ENCODE data around the gene CPNE2. TPM values are rescaled to one million over a fixed set of nuclear protein-coding genes. Genes with fewer than 3 reads are reported as not detected.
A peak's percentile ranks its signal among the peaks of the same experiment; 100 is the strongest.
"Not testable (repeated sequence)": the region's sequence is repeated elsewhere in the genome, so short reads cannot be mapped to it uniquely, and the experiment has no call there.

CPNE2 gene
- total RNA-seq, result 54.4 and 61.1 TPM in 2 replicates

DNA sequence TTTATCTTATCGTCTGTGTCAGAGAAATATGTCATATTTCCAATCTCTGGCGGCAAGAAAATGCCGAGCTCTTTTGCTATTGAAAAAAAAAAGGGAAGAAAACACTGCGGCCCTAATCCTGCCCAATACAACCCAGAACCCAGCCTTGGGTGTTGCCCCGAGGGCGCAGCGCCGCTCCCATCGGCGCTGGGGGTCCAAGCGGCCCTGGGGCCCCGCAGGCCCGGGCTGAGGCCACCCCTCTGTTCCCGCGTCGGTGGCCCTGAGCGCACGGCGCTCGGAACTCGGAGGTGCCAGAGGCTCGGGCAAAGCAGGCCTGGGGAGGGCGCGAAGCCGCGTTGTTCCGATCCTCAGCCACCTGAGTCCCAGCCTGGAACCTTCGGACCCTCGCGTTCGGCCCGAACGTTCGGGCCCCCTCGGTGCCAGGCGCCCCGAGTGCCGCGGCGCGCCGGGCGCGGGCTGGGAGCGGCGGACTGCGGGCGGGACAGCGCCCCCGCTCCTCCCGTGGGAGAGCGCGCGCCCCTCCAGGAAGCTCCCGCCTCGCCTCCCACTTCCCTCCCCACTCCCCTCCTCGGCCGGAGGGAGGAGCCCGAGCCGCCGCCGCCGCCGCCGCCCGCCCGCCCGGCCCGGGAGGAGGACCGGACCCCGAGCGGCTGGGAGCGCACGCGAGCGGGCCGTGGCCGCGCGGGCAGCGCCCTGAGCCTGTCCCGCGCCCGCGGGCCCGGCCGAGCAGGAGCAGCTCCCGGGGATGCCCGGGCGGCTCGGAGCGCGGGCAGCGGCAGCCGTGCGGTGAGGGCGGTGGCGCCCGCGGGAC, at the start of gene CPNE2:
Gene CPNE2 (plus strand): TSS at position 609 of the 811 bp plus-strand sequence. CDS start 18,160 bp downstream, outside the sequence.
- peak; percentile 31 to 82 for DNase-seq (ENCODE audit: low read depth in 2 of 2)

DNA sequence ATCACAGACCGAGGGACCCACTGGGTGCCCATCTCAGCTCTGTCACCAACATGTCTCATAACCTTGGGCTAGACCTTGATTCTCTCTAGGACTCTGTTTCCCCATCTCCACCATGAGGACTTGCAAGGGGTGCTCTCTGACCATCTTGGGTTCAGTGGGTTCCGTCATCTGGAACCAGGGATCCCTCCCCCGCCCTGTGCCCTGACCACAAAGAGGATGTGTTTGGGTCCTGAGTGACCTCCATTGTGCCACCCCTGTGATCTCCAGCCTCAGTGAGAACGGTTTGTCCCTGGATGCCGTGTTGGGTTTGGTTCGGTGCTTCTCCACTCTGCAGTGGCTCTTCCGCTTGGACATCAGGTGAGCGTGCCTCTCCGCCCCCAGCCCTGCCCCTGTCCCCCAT, 49.1 kb upstream of the CPNE2 start:
- DNase-seq (ENCODE audit: low read depth in 2 of 2), result no peak

DNA sequence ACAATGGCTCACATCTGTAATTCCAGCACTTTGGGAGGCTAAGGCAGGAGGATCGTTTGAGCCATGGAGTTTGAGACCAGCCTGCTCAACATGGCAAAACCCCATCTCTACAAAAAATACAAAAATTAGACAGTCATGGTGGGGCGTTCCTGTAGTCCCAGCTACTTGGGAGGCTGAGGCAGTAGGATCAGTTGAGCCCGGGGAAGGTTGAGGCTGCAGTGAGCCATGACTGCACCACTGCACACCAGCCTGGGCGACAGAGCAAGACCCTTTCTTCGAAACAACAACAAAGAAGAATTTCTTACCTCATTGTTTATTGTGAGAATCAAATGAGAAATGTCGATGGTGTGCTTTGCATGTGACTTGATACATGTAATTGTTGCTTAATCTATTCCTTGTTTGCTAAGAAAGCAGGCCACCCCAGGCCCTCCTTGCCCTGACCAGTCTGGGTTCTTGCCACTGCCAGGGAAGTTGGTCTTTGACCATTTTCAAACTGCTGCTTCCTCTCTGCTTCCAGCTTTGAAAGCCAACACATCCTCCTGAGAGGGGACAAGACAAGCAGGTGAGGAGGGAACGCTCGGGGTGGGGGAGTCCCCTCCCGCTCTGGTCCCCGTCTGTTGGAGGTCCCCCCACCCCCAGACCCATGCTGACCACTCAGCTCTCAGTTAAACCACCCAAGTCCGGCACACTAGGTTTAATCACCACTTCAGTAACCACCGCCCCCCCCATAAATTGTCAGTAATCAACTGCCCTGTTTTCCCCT, 47.3 kb upstream of the CPNE2 start:
- DNase-seq (ENCODE audit: low read depth in 2 of 2), result no peak

DNA sequence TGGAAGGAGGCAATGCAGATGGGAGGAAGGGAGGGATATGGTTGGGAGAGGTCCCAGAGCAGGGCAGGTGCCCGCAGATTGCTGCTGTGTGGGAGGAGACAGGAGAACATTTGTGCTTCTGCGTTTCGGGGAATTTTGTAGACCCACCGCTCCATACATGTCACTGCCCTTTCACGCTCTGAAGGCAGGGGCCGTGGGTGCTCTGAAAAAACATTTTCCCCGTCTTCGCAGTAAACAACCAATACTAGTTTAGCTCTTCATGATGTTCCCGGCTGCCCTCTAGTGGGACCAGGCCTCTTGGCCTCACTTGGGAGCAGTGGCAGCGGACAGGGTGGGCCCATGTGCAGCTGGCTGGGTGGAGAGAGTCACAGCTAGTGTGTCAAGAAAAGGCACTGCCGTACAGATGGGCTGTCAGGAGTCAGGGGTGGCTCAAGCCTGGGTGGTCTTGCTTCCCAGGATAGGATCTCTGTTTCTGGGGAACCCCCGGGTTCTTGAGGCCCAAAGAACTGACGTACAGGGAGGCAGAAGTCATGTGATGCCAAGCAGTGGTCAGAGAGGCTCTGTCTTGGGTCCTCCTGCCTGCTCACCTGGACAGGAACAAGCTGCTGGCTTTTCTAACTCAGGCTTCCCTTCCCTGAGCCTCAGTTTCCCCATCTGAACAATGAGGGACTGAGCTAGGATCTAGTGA, 46.5 kb upstream of the CPNE2 start:
- peak; percentile 36 to 73 for DNase-seq (ENCODE audit: low read depth in 2 of 2)

DNA sequence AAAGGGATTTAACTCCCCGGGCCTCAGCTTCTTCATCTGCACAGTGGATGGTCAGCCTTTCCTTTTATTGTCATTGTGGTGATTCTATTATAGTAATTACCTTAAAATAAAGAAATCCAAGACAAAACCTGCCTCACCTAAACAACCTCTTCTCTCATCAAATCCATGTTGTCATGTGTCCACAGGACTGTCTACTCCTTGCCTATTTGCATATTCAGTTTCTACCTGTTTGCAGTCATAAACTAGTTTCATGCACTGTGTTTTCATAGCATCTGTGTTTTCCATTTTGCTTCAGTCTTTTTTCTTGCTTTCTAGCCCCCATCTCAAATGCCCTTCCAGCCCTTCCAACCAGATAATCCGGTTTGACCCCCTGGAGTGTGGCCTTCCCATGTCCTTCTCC, 44.3 kb upstream of the CPNE2 start:
- no peak for DNase-seq (ENCODE audit: low read depth in 2 of 2)

DNA sequence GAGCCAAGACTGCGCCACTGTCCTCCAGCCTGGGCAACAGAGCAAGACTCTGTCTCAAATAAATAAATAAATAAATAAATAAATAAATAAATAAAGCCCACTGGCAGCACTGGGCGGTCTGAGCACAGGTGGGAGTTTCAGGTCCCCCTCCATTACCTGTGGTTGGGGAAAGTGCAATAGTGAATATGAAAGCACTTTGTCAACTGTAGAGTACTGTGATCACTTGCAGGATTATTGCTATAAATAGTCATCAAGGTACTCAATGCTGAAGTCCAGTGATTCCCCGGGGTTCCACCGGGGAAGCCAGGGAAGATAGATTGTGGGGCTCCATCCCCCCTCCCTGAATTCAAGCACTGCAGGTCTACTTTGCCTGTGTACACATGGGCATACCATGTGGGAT, 42.7 kb upstream of the CPNE2 start:
- DNase-seq (ENCODE audit: low read depth in 2 of 2), result no peak

DNA sequence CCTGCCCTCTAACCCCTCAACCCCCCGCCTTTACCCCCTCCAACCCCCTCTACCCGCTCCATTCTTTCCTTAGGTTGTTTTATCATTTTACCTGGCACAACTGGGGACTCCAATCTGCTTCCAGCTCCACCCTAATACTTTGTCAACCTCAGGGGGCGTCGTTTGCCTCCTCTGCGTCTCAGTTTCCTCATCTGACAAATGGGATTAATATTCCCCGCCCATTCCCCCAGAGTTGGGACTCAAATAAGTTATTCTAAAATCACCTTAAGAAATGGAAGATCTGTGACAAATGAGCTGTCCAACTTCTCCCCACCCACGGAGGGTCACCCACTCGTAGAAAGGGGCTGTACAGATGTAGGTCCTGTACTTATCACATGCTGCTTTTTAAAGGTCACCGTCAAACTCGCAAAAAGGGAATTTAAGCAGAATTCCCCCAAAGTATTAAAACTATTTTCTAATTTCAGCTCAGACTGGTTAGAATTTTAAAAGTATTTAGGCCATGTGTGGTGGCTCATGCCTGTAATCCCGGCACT, 40.6 kb upstream of the CPNE2 start:
- DNase-seq (ENCODE audit: low read depth in 2 of 2), result no peak

DNA sequence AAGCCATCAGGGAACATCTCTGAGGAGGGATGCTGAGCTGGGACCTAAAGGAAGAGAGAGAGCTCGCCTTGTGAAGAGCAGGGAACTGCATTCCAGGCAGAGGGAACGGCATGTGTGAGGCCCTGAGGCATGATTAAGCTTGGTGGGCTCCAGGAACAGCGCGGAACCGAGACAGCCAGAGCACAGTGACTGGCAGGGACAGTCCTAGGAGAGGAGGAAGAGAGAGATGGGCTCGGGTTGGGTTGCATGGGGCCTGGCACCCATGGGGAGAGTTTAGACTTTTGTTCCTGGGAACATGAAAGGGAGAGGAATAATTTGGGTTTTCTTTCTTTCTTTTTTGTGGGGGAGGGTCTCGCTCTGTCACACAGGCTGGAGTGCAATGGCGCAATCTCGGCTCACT, 39.2 kb upstream of the CPNE2 start:
- no peak for DNase-seq (ENCODE audit: low read depth in 2 of 2)

DNA sequence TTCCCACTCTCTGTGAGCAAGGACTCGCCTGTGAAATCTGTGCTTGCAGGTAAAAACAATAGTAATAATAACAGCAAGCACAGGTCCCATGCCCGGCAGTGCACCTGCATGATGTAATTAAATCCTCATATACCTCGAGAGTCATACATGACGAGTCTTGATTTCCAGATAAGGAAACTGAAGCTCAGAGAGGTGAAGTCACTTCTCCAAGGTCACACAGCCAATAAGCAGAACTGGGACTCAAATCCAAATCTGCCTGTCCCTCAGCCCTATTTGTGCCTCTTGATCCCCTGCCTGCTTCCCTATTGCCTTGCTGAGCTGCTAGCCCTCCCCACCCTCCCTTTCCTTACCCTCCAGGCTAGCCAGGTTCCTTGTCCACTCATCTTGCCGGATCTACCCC, 38.0 kb upstream of the CPNE2 start:
- no peak for DNase-seq (ENCODE audit: low read depth in 2 of 2)

DNA sequence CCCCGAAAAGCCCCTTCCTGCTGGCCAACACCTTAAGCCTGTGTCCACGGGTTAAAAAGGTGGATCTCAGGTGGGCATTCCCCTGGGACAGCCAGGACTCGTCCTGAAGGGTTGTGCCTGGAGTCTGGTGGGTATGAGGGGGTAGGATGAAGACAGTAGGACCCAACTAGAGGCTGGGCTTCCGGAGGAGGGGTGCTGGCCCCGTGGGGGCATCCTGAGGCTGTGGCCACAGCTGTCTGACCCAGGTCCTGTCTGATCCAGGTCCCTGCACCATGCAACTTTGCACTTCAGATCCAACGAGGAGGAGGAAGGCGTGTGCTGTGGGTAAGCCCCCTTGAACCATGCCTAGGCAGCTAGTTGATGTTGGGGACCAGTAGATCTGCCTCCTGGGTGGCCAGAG, 37.6 kb upstream of the CPNE2 start:
- DNase-seq (ENCODE audit: low read depth in 2 of 2), result no peak

DNA sequence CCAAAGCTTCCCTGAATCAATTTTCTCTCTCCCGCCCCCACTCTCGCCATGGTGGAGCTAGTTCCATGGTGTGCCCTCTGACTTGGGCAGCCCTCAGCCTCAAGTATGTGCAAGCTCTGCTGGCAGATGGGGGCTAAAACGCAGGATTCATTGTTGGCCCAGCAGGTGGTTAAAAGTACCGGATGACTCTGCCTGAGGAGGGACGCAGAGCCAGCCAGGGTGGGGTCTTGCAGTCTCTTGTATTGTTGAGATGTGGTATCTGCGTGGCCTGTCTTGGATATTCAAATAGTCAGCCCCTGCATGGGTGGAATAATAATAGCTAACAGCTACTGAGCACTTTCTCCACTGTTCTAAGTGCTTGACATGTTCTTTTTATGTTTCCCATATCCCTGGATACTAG, 36.7 kb upstream of the CPNE2 start:
- no peak for DNase-seq (ENCODE audit: low read depth in 2 of 2)

DNA sequence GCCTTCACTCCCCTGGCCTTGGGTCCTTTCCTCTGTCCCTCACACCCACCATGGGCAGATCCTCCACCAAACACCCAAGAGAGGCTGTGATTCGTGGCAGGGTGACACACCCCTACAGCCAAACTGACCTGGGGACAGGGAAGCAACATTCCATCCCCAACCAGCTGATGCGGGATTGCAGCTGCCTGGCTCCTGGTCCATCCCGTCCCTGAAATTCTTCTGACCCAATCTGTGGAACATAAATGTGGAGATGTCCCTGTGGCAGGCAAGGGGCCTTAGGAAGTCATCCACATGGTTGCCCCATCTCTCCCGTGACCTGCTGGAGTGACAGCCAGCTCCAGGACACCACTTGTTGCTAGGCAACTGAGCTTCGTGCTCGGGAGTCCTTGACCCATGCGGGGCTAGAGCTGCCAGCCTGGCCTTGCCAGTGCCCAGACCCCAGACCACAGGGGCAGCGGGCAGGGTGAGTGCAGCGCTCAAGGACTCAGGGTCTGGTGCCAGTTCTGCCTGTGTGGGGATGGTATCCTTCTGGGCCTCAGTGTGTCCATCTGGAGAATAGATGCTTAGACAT, 34.0 kb upstream of the CPNE2 start:
- no peak for DNase-seq (ENCODE audit: low read depth in 2 of 2)

DNA sequence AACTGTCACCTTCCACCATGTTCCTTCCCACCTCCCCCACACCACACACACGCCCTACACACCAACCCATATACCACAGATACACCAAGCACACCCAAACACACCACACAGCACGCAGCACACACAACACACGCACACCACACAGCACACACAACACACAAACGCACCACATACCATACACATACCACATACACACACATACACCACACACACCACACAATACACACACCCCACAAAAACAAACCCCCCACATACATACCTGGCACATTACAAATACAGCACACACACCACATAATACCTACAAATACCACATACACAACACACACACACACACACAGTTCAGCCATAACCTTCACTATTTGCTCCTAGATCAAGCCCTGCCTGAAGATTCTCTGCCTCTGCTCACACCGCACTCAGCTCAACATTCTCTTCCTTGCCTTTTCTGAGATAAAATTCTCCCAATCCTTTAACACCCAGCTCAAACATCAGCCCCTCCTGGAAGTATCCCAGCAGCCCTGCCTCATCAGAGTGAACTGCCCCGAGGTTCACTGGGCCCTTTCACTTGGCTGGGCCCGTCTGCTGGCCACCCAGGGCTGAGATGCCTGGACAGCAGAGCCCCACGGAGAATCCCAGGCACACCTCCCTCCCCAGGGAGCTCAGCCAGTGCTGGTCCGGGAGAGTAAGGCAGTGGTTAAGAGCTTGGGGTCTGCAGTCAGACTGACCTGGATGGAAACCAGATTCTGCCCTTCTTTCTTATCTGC, 31.9 kb upstream of the CPNE2 start:
- no peak for DNase-seq (ENCODE audit: low read depth in 2 of 2)

DNA sequence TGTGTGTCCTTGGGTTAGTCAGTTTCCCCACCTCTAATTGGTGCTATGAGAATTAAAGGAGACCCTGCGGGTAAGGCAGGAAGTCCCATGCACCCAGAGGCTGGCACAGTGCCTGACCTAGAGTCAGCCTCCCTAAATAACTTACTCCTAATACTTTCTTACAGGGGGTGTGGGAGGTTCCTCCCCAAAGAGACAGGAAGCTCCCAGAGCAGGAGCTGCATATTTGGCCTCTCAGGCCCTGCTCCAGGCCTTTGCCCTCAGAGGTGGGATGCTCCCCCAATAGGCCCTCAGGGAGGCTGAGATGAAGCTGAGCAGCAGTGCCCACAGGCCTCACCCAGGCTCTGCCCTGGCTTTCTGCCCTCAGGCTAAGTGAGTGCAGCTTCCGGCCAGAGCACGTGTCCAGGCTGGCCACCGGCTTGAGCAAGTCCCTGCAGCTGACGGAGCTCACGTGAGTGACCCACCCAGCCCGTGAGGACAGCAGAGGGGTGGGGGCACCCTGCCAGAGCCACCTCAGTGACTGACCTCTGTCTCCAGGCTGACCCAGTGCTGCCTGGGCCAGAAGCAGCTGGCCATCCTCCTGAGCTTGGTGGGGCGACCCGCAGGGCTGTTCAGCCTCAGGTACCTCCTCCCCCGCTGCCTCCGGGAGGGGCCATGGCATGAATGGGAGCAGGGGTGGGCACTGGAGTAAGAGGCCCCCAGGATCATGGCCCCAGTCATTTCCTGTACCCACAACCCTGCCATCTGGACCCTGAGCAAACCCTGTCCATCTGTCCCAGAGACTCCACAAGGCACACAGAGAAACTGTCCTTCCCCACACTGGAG, 31.1 kb upstream of the CPNE2 start:
- peak; percentile 17 to 40 for DNase-seq (ENCODE audit: low read depth in 2 of 2)

DNA sequence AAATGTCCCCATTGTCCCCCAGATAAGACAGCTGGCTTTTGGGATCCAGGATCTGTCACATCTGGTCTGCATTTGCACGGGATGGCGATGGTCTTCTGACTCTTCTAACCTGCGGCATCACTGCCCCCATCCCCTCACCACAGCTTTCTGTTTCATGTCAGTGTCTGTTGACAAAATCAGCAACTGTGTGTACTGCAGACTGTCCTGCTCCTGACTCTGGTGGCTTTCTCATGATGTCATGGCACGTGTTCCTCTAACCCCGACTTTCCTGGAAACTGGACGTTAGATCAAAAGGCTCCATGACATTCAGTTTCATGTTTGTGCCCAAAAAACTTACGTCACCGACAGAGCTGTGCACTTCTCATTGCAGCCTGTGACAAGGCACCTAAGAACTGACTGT, 30.1 kb upstream of the CPNE2 start:
- peak in 1 of 2 donors; percentile 73 for DNase-seq (ENCODE audit: low read depth in 2 of 2)

DNA sequence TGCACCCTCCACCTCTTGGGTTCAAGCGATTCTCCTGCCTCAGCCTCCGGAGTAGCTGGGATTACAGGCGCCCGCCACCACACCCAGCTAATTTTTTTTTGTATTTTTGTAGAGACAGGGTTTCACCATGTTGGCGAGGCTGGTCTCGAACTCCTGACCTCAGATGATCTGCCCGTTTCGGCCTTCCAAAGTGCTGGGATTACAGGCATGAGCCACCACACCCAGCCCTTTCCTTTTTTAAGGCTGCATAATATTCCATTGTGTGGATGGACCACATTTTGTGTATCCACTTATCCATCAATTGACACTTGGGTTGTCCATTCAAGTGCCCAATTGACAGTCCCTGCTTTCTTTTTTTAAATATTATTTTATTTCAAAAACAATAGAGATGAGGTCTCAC, 29.2 kb upstream of the CPNE2 start:
- DNase-seq (ENCODE audit: low read depth in 2 of 2), result not testable (repeated sequence)

DNA sequence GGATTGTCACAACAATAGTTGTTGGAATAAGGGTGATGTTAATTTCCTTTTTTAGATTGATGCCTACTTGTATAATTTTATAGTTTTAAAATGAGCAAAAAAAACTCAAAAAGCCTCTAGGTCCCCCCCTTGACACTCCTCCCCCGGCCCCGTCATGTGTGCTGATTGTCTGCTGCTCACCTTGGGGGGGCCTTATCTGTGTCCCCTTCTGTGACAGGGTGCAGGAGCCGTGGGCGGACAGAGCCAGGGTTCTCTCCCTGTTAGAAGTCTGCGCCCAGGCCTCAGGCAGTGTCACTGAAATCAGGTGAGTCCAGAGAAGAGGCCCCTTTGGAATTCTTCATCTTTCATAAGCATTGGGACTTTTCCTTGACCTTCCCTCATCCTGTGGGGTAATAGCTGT, 27.4 kb upstream of the CPNE2 start:
- DNase-seq (ENCODE audit: low read depth in 2 of 2), result no peak

DNA sequence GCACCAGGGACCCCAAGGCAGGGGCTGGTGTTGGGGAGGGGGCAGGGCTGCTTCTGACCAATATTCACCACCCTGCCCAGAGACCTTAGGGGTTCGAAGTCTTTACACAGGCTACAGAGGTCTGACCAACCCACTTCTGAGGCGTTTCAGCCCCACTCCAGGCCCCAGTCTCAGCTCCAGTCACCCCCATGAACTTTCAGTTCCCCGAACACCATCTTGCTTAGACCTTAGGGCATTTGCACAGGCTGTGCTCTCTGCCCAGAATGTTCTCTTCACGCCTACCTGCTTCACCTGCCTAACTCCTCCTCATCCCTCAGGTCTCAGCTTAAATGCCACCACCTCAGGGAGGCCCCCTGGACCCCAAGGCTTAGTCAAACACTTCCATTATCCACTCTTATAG, 25.8 kb upstream of the CPNE2 start:
- DNase-seq (ENCODE audit: low read depth in 2 of 2), result no peak

DNA sequence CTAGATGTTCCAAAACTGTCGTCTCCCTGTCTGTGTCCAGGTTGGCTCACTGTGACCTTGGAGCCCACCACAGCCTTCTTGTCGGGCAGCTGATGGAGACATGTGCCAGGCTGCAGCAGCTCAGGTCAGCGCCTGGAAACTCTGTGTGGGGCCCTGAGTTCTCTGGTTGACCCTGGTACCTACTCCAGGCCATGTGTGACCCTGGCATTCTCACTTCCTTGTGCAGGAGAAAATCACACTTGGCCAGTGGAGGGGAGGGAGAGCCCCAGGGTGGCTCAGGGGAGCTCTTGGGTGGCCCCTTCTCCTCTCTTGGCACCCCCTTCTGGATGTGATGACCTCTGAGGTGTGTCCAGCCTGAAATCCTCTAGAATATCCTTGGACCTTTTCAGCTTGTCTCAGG, 25.0 kb upstream of the CPNE2 start:
- no peak for DNase-seq (ENCODE audit: low read depth in 2 of 2)

DNA sequence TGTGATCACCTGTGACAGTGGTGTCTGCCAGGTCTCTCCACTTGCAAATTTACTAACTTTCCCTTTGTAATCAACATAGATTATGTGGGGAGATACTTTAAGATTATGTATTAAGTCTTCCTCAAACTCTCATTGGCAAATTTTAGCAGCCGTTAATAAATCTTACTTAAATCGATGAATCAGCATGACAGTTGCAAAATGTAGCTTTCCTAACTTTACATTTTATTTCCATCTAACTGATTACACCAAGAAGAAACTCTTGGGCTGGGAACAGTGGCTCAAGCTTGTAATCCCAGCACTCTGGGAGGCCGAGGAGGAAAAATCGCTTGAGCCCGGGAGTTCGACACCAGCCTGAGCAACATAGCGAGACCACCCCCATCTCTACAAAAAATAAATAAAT, 23.3 kb upstream of the CPNE2 start:
- DNase-seq (ENCODE audit: low read depth in 2 of 2), result no peak
